Glutamatergic neuron (in vitro differentiated cells): ENCODE results near the gene RASGEF1C. TPM values are rescaled to one million over a fixed set of nuclear protein-coding genes. Genes with fewer than 3 reads are reported as not detected.

Experiments used
- DNase-seq: peaks from one replicate; pipeline ENCODE4 v3.0.0; 2022
- H3K27ac Mint-ChIP-seq: one replicate; pipeline ENCODE4 v1.8.0; 2020; ENCODE audit warnings: mild to moderate bottlenecking, mixed read lengths, inconsistent platforms; ENCODE audit not compliant: unreplicated experiment
- H3K27me3 Mint-ChIP-seq: one replicate; pipeline ENCODE4 v1.8.0; 2020; ENCODE audit warnings: mild to moderate bottlenecking, moderate library complexity, mixed read lengths, inconsistent platforms; ENCODE audit not compliant: unreplicated experiment
- H3K36me3 Mint-ChIP-seq: one replicate; pipeline ENCODE4 v1.8.0; 2020; ENCODE audit warnings: mild to moderate bottlenecking, mixed read lengths, inconsistent platforms; ENCODE audit not compliant: unreplicated experiment
- H3K4me1 Mint-ChIP-seq: one replicate; pipeline ENCODE4 v1.8.0; 2020; ENCODE audit warnings: mild to moderate bottlenecking, low read depth, mixed read lengths, inconsistent platforms; ENCODE audit not compliant: unreplicated experiment
- H3K4me3 Mint-ChIP-seq: one replicate; pipeline ENCODE4 v1.8.0; 2020; ENCODE audit warnings: mild to moderate bottlenecking, mixed read lengths, inconsistent platforms; ENCODE audit not compliant: unreplicated experiment
- H3K9me3 Mint-ChIP-seq: one replicate; pipeline ENCODE4 v1.8.0; 2020; ENCODE audit warnings: mild to moderate bottlenecking, moderate library complexity, mixed read lengths, inconsistent platforms; ENCODE audit not compliant: unreplicated experiment
- CTCF ChIP-seq: fragments of 200-600 bp; sonication (generic); IDR thresholded peaks from one replicate; pipeline ENCODE4 v1.5.0; 2021; ENCODE audit not compliant: partially characterized antibody, unreplicated experiment
- total RNA-seq: library from RNA; stranded (reverse); fragmentation: NEBNext Ultra II Directional; extraction: Animal tissue kit (Norgen Biotek cat#: 25700); gene quantifications from one replicate; pipeline ENCODE4 v1.2.1, GENCODE V29; 2021; ENCODE audit not compliant: unreplicated experiment

RASGEF1C gene
- total RNA-seq, 1 donor from 2014 or later: 21.1 TPM

- no peak for TF ChIP-seq CTCF
- H3K4me1 Mint-ChIP-seq: peaks cover 6% of the 10 kb centered on the region
- H3K27ac Mint-ChIP-seq: peak overlapping the region; percentile 55
- peaks cover 10% of the 10 kb centered on the region for H3K27me3 Mint-ChIP-seq
- no peak for DNase-seq
- no peak overlapping the region for H3K4me3 Mint-ChIP-seq
- peaks cover 12% of the 10 kb centered on the region for H3K36me3 Mint-ChIP-seq
- H3K9me3 Mint-ChIP-seq: peaks cover 3% of the 10 kb centered on the region
Measured at GRCh38 chr5:180097163-180097894, 111.7 kb downstream of the RASGEF1C start.

- H3K4me1 Mint-ChIP-seq: peaks cover 10% of the 10 kb centered on the region
- H3K4me3 Mint-ChIP-seq: no peak overlapping the region
- DNase-seq: no peak
- peaks cover 3% of the 10 kb centered on the region for H3K9me3 Mint-ChIP-seq
- TF ChIP-seq CTCF: no peak
- H3K27ac Mint-ChIP-seq: no peak overlapping the region
- H3K27me3 Mint-ChIP-seq: peaks cover 10% of the 10 kb centered on the region
- peaks cover 12% of the 10 kb centered on the region for H3K36me3 Mint-ChIP-seq
Measured at GRCh38 chr5:180096616-180097015, 112.4 kb downstream of the RASGEF1C start.

- Mint-ChIP-seq H3K4me3 (no peak overlapping the region), H3K36me3 (peaks cover 12% of the 10 kb centered on the region), H3K9me3 (peaks cover 3% of the 10 kb centered on the region), H3K27me3 (peaks cover 11% of the 10 kb centered on the region), H3K4me1 (peaks cover 10% of the 10 kb centered on the region), H3K27ac (no peak overlapping the region)
- TF ChIP-seq CTCF: no peak
- DNase-seq: no peak
Measured at GRCh38 chr5:180095545-180095944, 113.5 kb downstream of the RASGEF1C start.

- TF ChIP-seq CTCF: no peak
- Mint-ChIP-seq H3K4me1 (peaks cover 10% of the 10 kb centered on the region), H3K9me3 (peaks cover 6% of the 10 kb centered on the region), H3K36me3 (peaks cover 12% of the 10 kb centered on the region), H3K4me3 (peak overlapping the region; percentile 23), H3K27ac (peak overlapping the region; percentile 28), H3K27me3 (peaks cover 11% of the 10 kb centered on the region)
- DNase-seq: no peak
Measured at GRCh38 chr5:180093651-180094382, 115.2 kb downstream of the RASGEF1C start.

- no peak for DNase-seq
- Mint-ChIP-seq H3K27me3 (peaks cover 9% of the 10 kb centered on the region), H3K9me3 (peaks cover 6% of the 10 kb centered on the region), H3K4me3 (peak overlapping the region; percentile 25), H3K36me3 (peaks cover 12% of the 10 kb centered on the region), H3K4me1 (peaks cover 10% of the 10 kb centered on the region), H3K27ac (no peak overlapping the region)
- no peak for TF ChIP-seq CTCF
Measured at GRCh38 chr5:180093241-180093640, 115.8 kb downstream of the RASGEF1C start.
